CD4-positive, alpha-beta T cell treated with Interleukin-6 for 4 hours (primary cell): ENCODE data around the gene GTF2H2.
"Not testable (repeated sequence)": the region's sequence is repeated elsewhere in the genome, so short reads cannot be mapped to it uniquely, and the experiment has no call there.

ENCODE experiments used
- DNase-seq: peaks from one replicate; pipeline ENCODE4 v3.0.0-alpha.2; 2020; ENCODE audit warnings: mixed read lengths

GTF2H2 gene

DNA sequence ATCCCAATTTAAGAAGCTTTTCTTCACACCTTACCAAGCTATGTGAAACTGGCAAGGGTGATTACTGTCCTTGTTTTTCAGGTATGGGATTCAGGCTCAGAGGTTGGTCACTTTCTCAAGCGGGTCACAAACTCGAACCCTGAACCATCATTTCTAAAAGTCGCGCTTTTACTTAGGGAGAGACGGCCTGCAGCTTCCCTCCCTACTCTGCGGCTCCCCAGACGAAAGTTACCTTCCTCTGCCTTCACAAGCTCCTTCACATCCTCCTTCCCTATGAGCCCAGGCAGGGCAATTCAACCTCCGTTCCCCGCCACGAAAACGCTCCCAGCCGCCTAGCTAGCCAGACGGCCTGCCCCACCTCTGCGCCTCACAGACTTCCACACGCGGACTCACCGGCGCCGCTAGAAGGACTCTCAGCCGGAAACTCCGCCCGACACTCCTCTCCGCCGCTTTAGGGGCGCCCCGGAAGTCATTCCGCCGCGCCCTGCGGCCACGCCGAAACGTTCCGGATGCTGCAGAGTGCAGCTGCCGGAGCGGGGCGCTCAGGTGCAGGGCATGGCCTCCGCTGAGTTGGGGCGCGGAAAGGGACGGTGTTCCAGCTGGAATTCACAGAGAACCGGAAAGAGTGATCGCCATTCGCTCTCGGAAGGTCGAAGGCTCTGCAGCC, at the start of gene GTF2H2:
GTF2H2 (minus strand) TSS at position 415 of the 667 bp plus-strand sequence. CDS start 4,913 bp downstream, outside the sequence.
- DNase-seq: not testable (repeated sequence)

DNA sequence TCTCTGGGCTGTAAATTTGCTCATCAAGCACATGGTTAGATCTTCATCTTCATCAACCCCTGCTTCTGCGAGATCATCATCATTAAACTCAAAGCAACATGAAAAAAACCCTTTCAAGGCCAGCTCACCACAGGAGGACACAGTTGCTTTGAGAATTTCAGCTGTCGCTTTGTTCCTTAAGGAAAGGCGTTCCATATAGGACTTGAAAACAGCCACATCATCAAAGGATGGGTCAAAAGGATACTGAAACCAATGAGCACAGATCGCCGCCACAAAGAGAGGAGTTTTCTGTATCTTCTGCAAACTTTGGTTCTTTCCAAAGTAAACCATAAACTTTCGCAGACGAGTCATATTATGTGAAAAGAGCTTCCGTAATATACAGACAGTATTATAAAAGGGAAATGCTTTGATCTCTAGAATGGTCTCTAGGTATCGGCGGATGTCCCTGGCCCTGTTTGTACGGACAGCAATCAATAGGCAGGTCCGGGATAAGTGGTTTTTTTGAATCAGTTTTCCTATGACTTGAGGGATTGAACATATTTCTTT, 42.3 kb upstream of the GTF2H2 start:
- DNase-seq: not testable (repeated sequence)

GRCh38 chr5:71099996-71100395, 32.5 kb upstream of the GTF2H2 start:
- not testable (repeated sequence) for DNase-seq

GRCh38 chr5:71097930-71098203, 30.4 kb upstream of the GTF2H2 start:
- not testable (repeated sequence) for DNase-seq

DNA sequence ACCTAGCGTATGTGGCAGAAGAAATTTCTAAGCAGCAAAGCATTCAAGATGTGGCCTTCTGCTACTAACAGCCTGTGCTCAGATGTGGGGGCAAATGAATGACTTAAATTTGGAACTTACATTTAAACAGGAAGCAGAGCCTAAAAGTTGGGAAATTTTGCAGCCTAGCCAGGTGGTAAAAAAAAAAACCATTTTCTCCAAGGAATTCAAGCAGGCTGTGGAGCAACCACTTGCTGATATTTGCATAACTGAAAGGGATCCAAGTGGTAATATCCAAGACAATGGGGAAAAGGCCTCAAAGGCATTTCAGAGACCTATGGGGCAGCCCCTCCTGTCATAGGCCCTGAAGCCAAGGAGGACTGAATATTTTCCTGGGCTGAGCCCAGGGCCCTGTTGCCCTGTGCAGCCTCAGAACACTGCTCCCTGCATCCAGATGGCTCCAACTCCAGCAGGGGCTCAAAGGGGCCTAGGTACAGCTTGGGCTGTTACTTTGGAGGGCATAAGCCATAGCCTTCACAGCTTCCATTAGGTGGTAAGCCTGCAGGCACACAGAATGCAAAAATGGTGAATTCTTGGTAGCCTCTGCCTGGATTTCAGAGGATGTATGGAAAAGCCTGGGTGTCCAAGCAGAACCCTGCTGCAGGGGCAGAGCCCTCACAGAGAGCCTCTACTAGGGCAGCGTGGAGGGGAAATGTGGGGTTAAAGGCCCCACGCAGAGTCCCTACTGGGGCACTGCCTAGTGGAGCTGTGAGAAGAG, 29.9 kb upstream of the GTF2H2 start:
- not testable (repeated sequence) for DNase-seq

DNA sequence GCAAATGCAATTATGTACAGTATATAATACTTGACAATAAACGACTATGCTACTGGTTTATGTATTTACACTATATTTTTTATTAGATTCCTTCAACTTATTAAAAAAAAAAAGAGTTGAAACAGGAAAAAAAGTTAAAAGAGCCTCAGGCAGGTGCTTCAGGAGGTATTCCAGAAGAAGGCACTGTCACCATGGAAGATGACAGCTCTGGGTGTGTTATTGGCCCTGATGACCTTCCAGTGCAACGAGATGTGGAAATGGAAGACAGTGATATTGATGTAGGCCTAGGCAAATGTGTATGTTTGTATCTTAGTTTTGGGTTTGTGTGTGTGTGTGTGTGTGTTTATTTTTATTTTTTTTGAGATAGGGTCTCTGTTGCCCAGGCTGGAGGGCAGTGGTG, 22.3 kb upstream of the GTF2H2 start:
- not testable (repeated sequence) for DNase-seq

GRCh38 chr5:71088754-71089153, 21.3 kb upstream of the GTF2H2 start:
- not testable (repeated sequence) for DNase-seq

DNA sequence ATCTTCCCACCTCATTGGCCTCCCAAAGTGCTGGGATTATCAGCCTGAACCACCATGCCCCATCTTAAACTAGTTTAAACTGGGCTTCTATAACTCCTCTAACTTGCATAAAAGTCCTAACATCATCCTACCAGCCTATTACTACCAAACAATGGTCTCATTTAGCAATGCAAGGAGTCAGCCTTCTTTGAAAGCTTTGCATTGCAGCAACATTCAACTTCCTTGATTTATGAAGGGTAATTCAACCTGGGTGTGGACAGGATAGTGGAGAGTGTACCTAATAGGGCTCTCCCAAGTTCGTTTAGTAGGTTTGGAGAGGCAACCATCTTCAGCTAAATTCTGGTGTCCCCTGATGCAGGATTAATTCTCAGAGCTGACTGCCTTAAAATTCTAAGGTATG, 18.7 kb upstream of the GTF2H2 start:
- not testable (repeated sequence) for DNase-seq

DNA sequence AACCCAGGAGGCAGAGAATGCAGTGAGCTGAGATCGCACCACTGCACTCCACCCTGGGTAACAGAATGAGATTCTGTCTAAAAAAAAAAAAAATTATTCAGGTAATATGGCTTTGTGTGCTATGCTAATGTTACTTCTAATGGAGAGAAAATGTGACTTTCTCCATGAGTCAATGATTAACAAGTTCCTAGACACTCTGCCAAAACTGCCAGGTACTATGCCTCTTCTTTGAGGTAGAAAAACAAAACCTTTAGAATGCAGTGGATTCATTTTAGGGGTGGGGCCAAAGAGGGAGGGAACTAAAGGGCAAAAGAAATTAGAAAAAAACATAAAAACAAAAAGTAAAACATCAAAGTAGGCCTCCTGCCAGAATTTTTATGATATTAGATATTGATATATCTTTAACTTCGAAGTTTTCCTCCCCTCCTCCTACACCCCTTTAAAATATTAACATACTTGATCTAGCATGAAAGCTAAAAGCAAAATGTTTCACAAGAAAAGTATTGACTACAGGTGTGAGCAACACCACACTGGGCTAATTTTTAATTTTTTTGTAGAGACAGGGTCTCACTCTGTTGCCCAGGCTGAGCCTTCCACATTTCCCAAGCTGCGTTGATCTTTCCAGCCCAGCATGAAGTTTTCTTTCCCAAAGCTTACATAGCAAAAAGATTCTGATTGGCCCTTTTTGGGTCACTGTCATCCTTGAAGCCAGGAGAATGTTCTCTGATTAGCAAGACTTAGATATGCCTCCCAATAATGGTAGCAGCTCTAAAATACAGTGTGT, 17.0 kb upstream of the GTF2H2 start:
- DNase-seq: not testable (repeated sequence)

DNA sequence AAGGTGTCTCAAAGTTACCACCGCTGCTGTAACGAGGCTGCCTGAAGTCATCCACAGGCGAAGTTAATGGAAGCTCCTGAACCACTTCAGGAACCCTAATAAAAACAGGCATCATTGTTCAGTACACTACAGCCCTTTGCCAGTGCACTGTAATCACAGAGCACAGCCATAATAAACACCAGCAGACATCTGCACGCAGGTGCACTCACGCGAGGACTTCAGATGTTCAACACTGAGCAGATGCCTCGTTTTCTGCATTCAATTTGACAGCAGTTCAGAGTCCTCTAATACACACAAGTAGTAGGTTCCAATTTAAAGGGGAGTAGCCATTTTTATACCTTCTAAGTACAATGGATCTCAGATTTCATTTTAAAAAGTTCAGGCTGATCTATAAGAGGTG, 15.4 kb upstream of the GTF2H2 start:
- DNase-seq: not testable (repeated sequence)

GRCh38 chr5:71082340-71082739, 14.9 kb upstream of the GTF2H2 start:
- DNase-seq: not testable (repeated sequence)

DNA sequence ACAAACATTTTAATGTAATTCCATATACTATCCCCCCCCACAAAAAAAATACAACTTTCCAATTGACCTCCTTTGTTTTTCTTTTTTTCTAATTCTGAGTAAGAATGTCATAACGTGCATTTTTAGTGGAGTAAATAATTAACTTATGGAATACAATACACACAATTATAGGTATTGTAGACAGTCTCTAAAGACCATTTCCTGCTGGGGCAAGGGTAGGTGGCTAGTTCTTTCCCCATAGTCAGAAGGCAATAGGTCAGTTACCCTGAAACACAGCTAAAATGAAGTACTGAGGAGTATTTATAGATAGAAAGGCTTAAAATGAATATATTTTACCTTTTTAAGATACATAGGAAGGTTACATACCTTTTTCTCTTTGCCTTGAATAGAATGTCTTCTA, 6.2 kb downstream of the GTF2H2 start:
- not testable (repeated sequence) for DNase-seq

DNA sequence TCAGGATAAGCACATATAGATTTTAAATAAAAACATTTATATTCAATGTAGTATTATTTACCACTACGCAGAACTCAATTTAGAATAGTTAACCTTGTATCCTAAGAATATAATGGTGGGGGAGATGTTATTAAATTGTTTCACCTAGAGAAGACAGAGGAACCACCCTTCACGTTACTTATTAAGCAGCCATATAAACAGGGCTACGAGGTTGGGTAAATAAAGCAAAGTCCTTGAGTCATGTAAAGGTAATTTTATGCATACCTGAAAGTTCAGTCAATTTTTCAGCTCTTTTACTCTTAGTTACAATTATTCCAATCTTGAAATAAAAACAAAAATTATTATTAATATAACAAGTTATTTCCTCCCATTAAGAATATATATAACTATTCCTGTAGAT, 8.1 kb downstream of the GTF2H2 start:
- DNase-seq: not testable (repeated sequence)

DNA sequence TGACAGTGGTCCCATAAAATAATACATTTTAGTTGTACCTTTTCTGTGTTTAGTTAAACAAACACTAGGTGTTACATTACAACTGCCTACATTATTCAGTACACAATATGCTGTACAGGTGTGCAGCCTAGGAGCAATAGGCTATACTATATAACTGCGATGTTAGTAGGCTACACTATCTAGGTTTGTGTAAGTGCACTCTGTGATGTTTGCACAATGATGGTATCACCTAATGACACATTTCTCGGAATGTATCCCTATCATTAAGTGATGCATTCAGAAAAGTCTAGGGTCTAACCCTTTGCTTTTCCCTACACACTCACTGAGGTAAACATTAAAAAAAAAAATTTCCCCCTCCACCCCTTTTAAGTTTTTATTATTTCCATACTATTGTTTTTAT, 22.7 kb downstream of the GTF2H2 start:
- DNase-seq: not testable (repeated sequence)

GRCh38 chr5:71044128-71044527, 23.3 kb downstream of the GTF2H2 start:
- DNase-seq: not testable (repeated sequence)

- not testable (repeated sequence) for DNase-seq
These were observed 36.3 kb downstream of the GTF2H2 start for GRCh38 chr5:71031046-71031776.

- DNase-seq: not testable (repeated sequence)
These were observed 42.1 kb downstream of the GTF2H2 start, which contains the start of gene NAIP for GRCh38 chr5:71025289-71025953. TSS of gene NAIP (minus strand) at chr5:71025339. CDS start at chr5:71012915, 12,424 bp downstream.

- not testable (repeated sequence) for DNase-seq
These were observed 46.8 kb downstream of the GTF2H2 start for GRCh38 chr5:71020643-71021042.

DNA sequence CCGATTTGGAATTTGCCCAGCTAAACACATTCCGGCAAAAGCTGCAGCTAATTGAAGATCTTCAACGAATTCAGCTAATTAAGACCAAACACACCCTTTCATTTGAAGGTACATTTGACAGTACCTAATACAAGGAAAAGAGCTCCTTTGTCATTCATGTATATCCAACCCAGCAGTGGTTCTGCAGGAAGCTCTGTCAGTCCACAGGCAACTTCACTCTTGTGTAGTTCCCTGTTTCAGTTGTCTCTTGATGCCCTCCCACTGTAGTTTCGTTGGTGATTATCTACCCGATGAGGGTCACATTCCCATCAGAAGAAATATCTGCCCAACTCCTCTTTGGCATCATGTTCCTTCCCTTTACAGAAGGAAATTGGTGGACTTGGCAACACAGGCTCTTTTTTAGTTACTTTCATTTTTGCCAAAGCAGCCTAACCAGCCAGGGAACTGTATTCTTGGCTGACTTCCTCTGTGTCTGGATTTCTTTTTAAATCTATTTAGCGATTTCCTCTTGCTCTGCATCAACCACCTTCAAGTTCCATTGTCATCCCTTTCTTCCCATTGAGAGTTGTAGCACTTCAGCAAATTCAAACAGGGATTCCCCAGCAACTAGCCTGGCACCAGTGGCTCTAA, 49.0 kb downstream of the GTF2H2 start:
- DNase-seq: not testable (repeated sequence)

GRCh38 chr5:71014176-71014575, 53.3 kb downstream of the GTF2H2 start:
- DNase-seq: no peak

- no peak for DNase-seq
These were observed 53.9 kb downstream of the GTF2H2 start for GRCh38 chr5:71013575-71013974.
